Activated gamma-delta T cell treated with Interleukin-2 at 50 U/mL for 16 hours (primary cell): ENCODE measurements around the gene DUS1L.
A peak's percentile ranks its signal among the peaks of the same experiment; 100 is the strongest.

ENCODE experiments used
- DNase-seq: peaks from one replicate; pipeline ENCODE4 v3.0.0-alpha.2; 2020

The DUS1L gene

GRCh38 chr17:82055023-82055964 is 10.3 kb downstream of the DUS1L start:
- no peak for DNase-seq

GRCh38 chr17:82054351-82055022 is 11.1 kb downstream of the DUS1L start:
- DNase-seq: no peak

- DNase-seq: no peak
Measured at GRCh38 chr17:82053556-82054263, 11.9 kb downstream of the DUS1L start.

GRCh38 chr17:82053130-82053529 is 12.5 kb downstream of the DUS1L start:
- DNase-seq: no peak

- DNase-seq: no peak
Measured at GRCh38 chr17:82052638-82053059, 13.0 kb downstream of the DUS1L start.

GRCh38 chr17:82051776-82052637 is 13.6 kb downstream of the DUS1L start, which contains the start of the genes GPS1 and RFNG:
Gene GPS1 (plus strand): TSS chr17:82051898. CDS start chr17:82051932, 34 bp downstream.
Gene RFNG (minus strand): TSS chr17:82051811. CDS start chr17:82051766, 45 bp downstream.
- peak; percentile 81 for DNase-seq

GRCh38 chr17:82050761-82051641 is 14.6 kb downstream of the DUS1L start:
- DNase-seq: no peak

- DNase-seq: no peak
Measured at GRCh38 chr17:82050152-82050760, 15.3 kb downstream of the DUS1L start.

GRCh38 chr17:82049521-82049971 is 16.1 kb downstream of the DUS1L start:
- DNase-seq: no peak

GRCh38 chr17:82049106-82049505 is 16.5 kb downstream of the DUS1L start:
- DNase-seq: no peak

GRCh38 chr17:82048571-82048971 is 17.0 kb downstream of the DUS1L start:
- DNase-seq: no peak

- no peak for DNase-seq
Measured at GRCh38 chr17:82047914-82048570, 17.6 kb downstream of the DUS1L start.

GRCh38 chr17:82047379-82047778 is 18.2 kb downstream of the DUS1L start:
- no peak for DNase-seq

- DNase-seq: no peak
Measured at GRCh38 chr17:82046903-82047302, 18.7 kb downstream of the DUS1L start.

- DNase-seq: no peak
Measured at GRCh38 chr17:82045936-82046484, 19.6 kb downstream of the DUS1L start.

- DNase-seq: no peak
Measured at GRCh38 chr17:82043507-82043906, 22.1 kb downstream of the DUS1L start.

- DNase-seq: no peak
Measured at GRCh38 chr17:82042649-82043048, 23.0 kb downstream of the DUS1L start.

- no peak for DNase-seq
Measured at GRCh38 chr17:82041144-82041814, 24.3 kb downstream of the DUS1L start.

- DNase-seq: no peak
Measured at GRCh38 chr17:82039695-82040299, 25.8 kb downstream of the DUS1L start.
